Activated CD4-positive, alpha-beta T cell treated with anti-CD3 and anti-CD28 coated beads, Interleukin-2, amount 10 ng/mL, durations not matched to agents 7 days and 5 days (primary cell): ENCODE results near the gene WDR48. TPM values are rescaled to one million over a fixed set of nuclear protein-coding genes. Genes with fewer than 3 reads are reported as not detected.
"Not testable (repeated sequence)": the region's sequence is repeated elsewhere in the genome, so short reads cannot be mapped to it uniquely, and the experiment has no call there.

Source experiments
- CTCF ChIA-PET: fragments of 350-600 bp; sonication (Branson Sonifier 250); formaldehyde crosslinking; loops from one replicate; lab custom pipeline; 2021; ENCODE audit warnings: antibody characterized with exemption; lab: Charles Lee
- POLR2A ChIA-PET: fragments of 350-600 bp; sonication (Branson Sonifier 250); formaldehyde crosslinking; loops from one replicate; lab custom pipeline; 2021; ENCODE audit warnings: antibody characterized with exemption; lab: Charles Lee
- DNase-seq: peaks from one replicate; pipeline ENCODE4 v3.0.0-alpha.2; 2020
- H3K27ac Mint-ChIP-seq: one replicate; pipeline ENCODE4 v1.8.0; 2021; ENCODE audit warnings: mild to moderate bottlenecking, moderate library complexity, mixed read lengths
- H3K27me3 Mint-ChIP-seq: one replicate; pipeline ENCODE4 v1.8.0; 2021; ENCODE audit warnings: mixed read lengths
- H3K36me3 Mint-ChIP-seq: one replicate; pipeline ENCODE4 v1.8.0; 2021; ENCODE audit warnings: low read depth, mixed read lengths
- H3K4me1 Mint-ChIP-seq: one replicate; pipeline ENCODE4 v1.8.0; 2021; ENCODE audit warnings: mixed read lengths
- H3K4me3 Mint-ChIP-seq: one replicate; pipeline ENCODE4 v1.8.0; 2021; ENCODE audit warnings: mild to moderate bottlenecking, moderate library complexity, mixed read lengths
- H3K9me3 Mint-ChIP-seq: one replicate; pipeline ENCODE4 v1.8.0; 2021; ENCODE audit warnings: mixed read lengths
- total RNA-seq, 2 experiments: library from RNA; stranded (reverse); gene quantifications; one replicate each; pipeline ENCODE4 v1.2.3, GENCODE V29; 2021

Gene WDR48
- total RNA-seq, 2 experiments from 2014 or later, result 32.3 to 32.4 TPM

- DNase-seq, result no peak
- Mint-ChIP-seq H3K4me3 (no peak overlapping the region), H3K36me3 (no peaks in the 10 kb centered on the region), H3K9me3 (no peaks in the 10 kb centered on the region), H3K27ac (no peak overlapping the region), H3K27me3 (peaks cover 16% of the 10 kb centered on the region), H3K4me1 (no peaks in the 10 kb centered on the region)
- ChIA-PET CTCF (no interaction called here), POLR2A (no interaction called here)
Observed at GRCh38 chr3:39028546-39028945, 23.3 kb upstream of the WDR48 start.

GRCh38 chr3:39029556-39029955 is 22.3 kb upstream of the WDR48 start:
- no peaks in the 10 kb centered on the region for H3K9me3 Mint-ChIP-seq
- H3K4me3 Mint-ChIP-seq, result no peak overlapping the region
- DNase-seq, result no peak
- no peaks in the 10 kb centered on the region for H3K36me3 Mint-ChIP-seq
- peaks cover 16% of the 10 kb centered on the region for H3K27me3 Mint-ChIP-seq
- ChIA-PET POLR2A (no interaction called here), CTCF (no interaction called here)
- no peak overlapping the region for H3K27ac Mint-ChIP-seq
- H3K4me1 Mint-ChIP-seq, result no peaks in the 10 kb centered on the region

GRCh38 chr3:39038165-39038564 is 13.7 kb upstream of the WDR48 start:
- H3K9me3 Mint-ChIP-seq, result no peaks in the 10 kb centered on the region
- CTCF ChIA-PET, result no interaction called here
- POLR2A ChIA-PET, result no interaction called here

GRCh38 chr3:39050029-39050428 is 1.8 kb upstream of the WDR48 start:
- H3K4me1 Mint-ChIP-seq, result peaks cover 27% of the 10 kb centered on the region
- H3K9me3 Mint-ChIP-seq, result no peaks in the 10 kb centered on the region
- H3K36me3 Mint-ChIP-seq, result no peaks in the 10 kb centered on the region
- CTCF ChIA-PET, result interaction anchor here (0.6 to 1.3 kb wide), 2 partner anchors 238 to 477 kb away, joined by 3 read pairs; no protein-coding TSS in a partner anchor
- H3K27ac Mint-ChIP-seq, result no peak overlapping the region
- POLR2A ChIA-PET, result no interaction called here
- no peaks in the 10 kb centered on the region for H3K27me3 Mint-ChIP-seq
- no peak overlapping the region for H3K4me3 Mint-ChIP-seq
- no peak for DNase-seq

More at GRCh38 chr3:39038165-39038564, 13.7 kb upstream of the WDR48 start:
- no peak overlapping the region for H3K4me3 Mint-ChIP-seq
- no peak overlapping the region for H3K27ac Mint-ChIP-seq
- peaks cover 8% of the 10 kb centered on the region for H3K27me3 Mint-ChIP-seq
- H3K36me3 Mint-ChIP-seq, result peaks cover 2% of the 10 kb centered on the region
- DNase-seq, result no peak
- H3K4me1 Mint-ChIP-seq, result no peaks in the 10 kb centered on the region

GRCh38 chr3:39052583-39052982 is 767 bp downstream of the WDR48 start:
- Mint-ChIP-seq H3K4me3 (peak overlapping the region; percentile 82), H3K27me3 (no peaks in the 10 kb centered on the region), H3K27ac (peak overlapping the region; percentile 99), H3K9me3 (no peaks in the 10 kb centered on the region), H3K4me1 (peaks cover 34% of the 10 kb centered on the region), H3K36me3 (no peaks in the 10 kb centered on the region)
- ChIA-PET POLR2A (no interaction called here), CTCF (no interaction called here)
- DNase-seq, result no peak

GRCh38 chr3:39053696-39054095 is 1.9 kb downstream of the WDR48 start:
- DNase-seq, result no peak
- H3K36me3 Mint-ChIP-seq, result no peaks in the 10 kb centered on the region
- no peak overlapping the region for H3K27ac Mint-ChIP-seq
- ChIA-PET POLR2A (no interaction called here), CTCF (no interaction called here)
- H3K9me3 Mint-ChIP-seq, result no peaks in the 10 kb centered on the region
- H3K27me3 Mint-ChIP-seq, result no peaks in the 10 kb centered on the region
- peaks cover 34% of the 10 kb centered on the region for H3K4me1 Mint-ChIP-seq
- H3K4me3 Mint-ChIP-seq, result no peak overlapping the region

GRCh38 chr3:39056151-39056550 is 4.3 kb downstream of the WDR48 start:
- ChIA-PET POLR2A (no interaction called here), CTCF (interaction anchor here (1.0 to 1.1 kb wide), 2 partner anchors 9 to 15 kb away, joined by 3 to 4 read pairs; no protein-coding TSS in a partner anchor)
- DNase-seq, result no peak
- H3K36me3 Mint-ChIP-seq, result peaks cover 2% of the 10 kb centered on the region
- no peak overlapping the region for H3K4me3 Mint-ChIP-seq
- peaks cover 2% of the 10 kb centered on the region for H3K9me3 Mint-ChIP-seq
- H3K27me3 Mint-ChIP-seq, result no peaks in the 10 kb centered on the region
- H3K4me1 Mint-ChIP-seq, result peaks cover 34% of the 10 kb centered on the region
- H3K27ac Mint-ChIP-seq, result no peak overlapping the region

- H3K4me3 Mint-ChIP-seq, H3K27ac Mint-ChIP-seq, H3K27me3 Mint-ChIP-seq, CTCF ChIA-PET, POLR2A ChIA-PET, DNase-seq, H3K9me3 Mint-ChIP-seq: not testable (repeated sequence)
- peaks cover 15% of the 10 kb centered on the region for H3K4me1 Mint-ChIP-seq
- H3K36me3 Mint-ChIP-seq, result peaks cover 17% of the 10 kb centered on the region
Observed at GRCh38 chr3:39061228-39061627, 9.4 kb downstream of the WDR48 start.

- DNase-seq, result no peak
- ChIA-PET POLR2A (no interaction called here), CTCF (no interaction called here)
- Mint-ChIP-seq H3K4me3 (no peak overlapping the region), H3K36me3 (peaks cover 20% of the 10 kb centered on the region), H3K9me3 (peaks cover 2% of the 10 kb centered on the region), H3K27me3 (no peaks in the 10 kb centered on the region), H3K27ac (no peak overlapping the region), H3K4me1 (peaks cover 10% of the 10 kb centered on the region)
Observed at GRCh38 chr3:39062180-39062579, 10.4 kb downstream of the WDR48 start.

GRCh38 chr3:39063143-39063542 is 11.3 kb downstream of the WDR48 start:
- peaks cover 10% of the 10 kb centered on the region for H3K4me1 Mint-ChIP-seq
- H3K27ac Mint-ChIP-seq, result no peak overlapping the region
- H3K4me3 Mint-ChIP-seq, result no peak overlapping the region
- no peaks in the 10 kb centered on the region for H3K27me3 Mint-ChIP-seq
- ChIA-PET CTCF (interaction anchor here (0.5 kb wide), 1 partner anchor 215 kb away, joined by 4 read pairs; no protein-coding TSS in a partner anchor), POLR2A (no interaction called here)
- peaks cover 24% of the 10 kb centered on the region for H3K36me3 Mint-ChIP-seq
- peaks cover 2% of the 10 kb centered on the region for H3K9me3 Mint-ChIP-seq
- DNase-seq, result no peak

GRCh38 chr3:39064646-39065045 is 12.8 kb downstream of the WDR48 start:
- Mint-ChIP-seq H3K4me3 (no peak overlapping the region), H3K27me3 (no peaks in the 10 kb centered on the region), H3K36me3 (peaks cover 24% of the 10 kb centered on the region), H3K9me3 (peaks cover 2% of the 10 kb centered on the region), H3K27ac (no peak overlapping the region), H3K4me1 (peaks cover 6% of the 10 kb centered on the region)
- ChIA-PET CTCF (interaction anchor here (1.2 kb wide), 1 partner anchor 9 kb away, joined by 4 read pairs; no protein-coding TSS in a partner anchor), POLR2A (no interaction called here)
- DNase-seq, result no peak

GRCh38 chr3:39065197-39065596 is 13.4 kb downstream of the WDR48 start:
- peaks cover 27% of the 10 kb centered on the region for H3K36me3 Mint-ChIP-seq
- H3K4me1 Mint-ChIP-seq, result peaks cover 6% of the 10 kb centered on the region
- no peaks in the 10 kb centered on the region for H3K27me3 Mint-ChIP-seq
- peak; percentile 21 for DNase-seq
- H3K27ac Mint-ChIP-seq, result no peak overlapping the region
- peaks cover 2% of the 10 kb centered on the region for H3K9me3 Mint-ChIP-seq
- no peak overlapping the region for H3K4me3 Mint-ChIP-seq
- POLR2A ChIA-PET, result no interaction called here
- CTCF ChIA-PET, result interaction anchor here (0.8 to 1.2 kb wide), 2 partner anchors 8 to 9 kb away, joined by 4 read pairs; no protein-coding TSS in a partner anchor

GRCh38 chr3:39067286-39067685 is 15.5 kb downstream of the WDR48 start:
- H3K9me3 Mint-ChIP-seq, result no peaks in the 10 kb centered on the region
- H3K27ac Mint-ChIP-seq, result no peak overlapping the region
- H3K4me1 Mint-ChIP-seq, result peaks cover 6% of the 10 kb centered on the region

GRCh38 chr3:39068556-39068955 is 16.7 kb downstream of the WDR48 start:
- CTCF ChIA-PET, result interaction anchor here (0.6 to 1.7 kb wide), 4 partner anchors 9 to 214 kb away, joined by 3 to 5 read pairs (median 4); no protein-coding TSS in a partner anchor
- H3K36me3 Mint-ChIP-seq, result peaks cover 32% of the 10 kb centered on the region
- DNase-seq, result no peak
- H3K27ac Mint-ChIP-seq, result no peak overlapping the region
- H3K27me3 Mint-ChIP-seq, result no peaks in the 10 kb centered on the region
- H3K9me3 Mint-ChIP-seq, result no peaks in the 10 kb centered on the region
- H3K4me1 Mint-ChIP-seq, result peaks cover 6% of the 10 kb centered on the region
- H3K4me3 Mint-ChIP-seq, result no peak overlapping the region
- POLR2A ChIA-PET, result no interaction called here

More at GRCh38 chr3:39067286-39067685, 15.5 kb downstream of the WDR48 start:
- no peak overlapping the region for H3K4me3 Mint-ChIP-seq
- ChIA-PET POLR2A (no interaction called here), CTCF (interaction anchor here (1.0 kb wide), 1 partner anchor 9 kb away, joined by 3 read pairs; no protein-coding TSS in a partner anchor)
- no peak for DNase-seq
- H3K36me3 Mint-ChIP-seq, result peaks cover 29% of the 10 kb centered on the region
- H3K27me3 Mint-ChIP-seq, result no peaks in the 10 kb centered on the region
